ENCODE data around the gene CRIP2. TPM values are rescaled to one million over a fixed set of nuclear protein-coding genes. Genes with fewer than 3 reads are reported as not detected.

CRIP2 gene
- total RNA-seq, 4 donors from 2014 or later: 31.4 to 47.1 (median 38.8) TPM

DNA sequence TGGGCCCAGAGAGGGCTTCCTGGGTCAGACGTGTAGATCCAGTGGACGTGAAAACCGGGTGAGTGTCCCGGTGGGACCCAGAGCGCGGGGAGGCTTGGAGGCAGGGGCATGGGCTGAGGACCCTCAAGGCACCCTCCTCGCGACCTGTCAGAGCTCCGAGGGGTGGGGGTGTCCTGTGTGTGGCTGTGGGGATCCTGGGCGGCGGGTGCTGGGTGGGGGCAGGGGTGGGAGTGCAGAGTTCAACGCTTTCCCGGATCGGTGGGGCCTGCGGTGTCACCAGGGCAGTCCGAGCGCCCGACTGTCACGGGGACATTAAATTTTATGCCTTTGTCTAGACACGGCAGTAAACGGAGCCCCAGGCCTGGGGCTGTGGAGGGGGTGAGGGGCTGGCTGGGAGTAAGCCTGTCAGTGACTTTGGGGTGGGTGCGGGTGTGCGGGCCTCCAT, 52.8 kb downstream of the CRIP2 start:
- in situ Hi-C loops (cut with MboI; ENCODE audit: low sequenced_read_pairs in 4 of 4) (no loop called here), intact Hi-C loops (cut with DNase I; ENCODE audit: low total_unique reads) (no loop called here)
- no peak for TF ChIP-seq POLR2A (IDR thresholded peaks at IDR 0.05)
- TF ChIP-seq, protein P1, sequence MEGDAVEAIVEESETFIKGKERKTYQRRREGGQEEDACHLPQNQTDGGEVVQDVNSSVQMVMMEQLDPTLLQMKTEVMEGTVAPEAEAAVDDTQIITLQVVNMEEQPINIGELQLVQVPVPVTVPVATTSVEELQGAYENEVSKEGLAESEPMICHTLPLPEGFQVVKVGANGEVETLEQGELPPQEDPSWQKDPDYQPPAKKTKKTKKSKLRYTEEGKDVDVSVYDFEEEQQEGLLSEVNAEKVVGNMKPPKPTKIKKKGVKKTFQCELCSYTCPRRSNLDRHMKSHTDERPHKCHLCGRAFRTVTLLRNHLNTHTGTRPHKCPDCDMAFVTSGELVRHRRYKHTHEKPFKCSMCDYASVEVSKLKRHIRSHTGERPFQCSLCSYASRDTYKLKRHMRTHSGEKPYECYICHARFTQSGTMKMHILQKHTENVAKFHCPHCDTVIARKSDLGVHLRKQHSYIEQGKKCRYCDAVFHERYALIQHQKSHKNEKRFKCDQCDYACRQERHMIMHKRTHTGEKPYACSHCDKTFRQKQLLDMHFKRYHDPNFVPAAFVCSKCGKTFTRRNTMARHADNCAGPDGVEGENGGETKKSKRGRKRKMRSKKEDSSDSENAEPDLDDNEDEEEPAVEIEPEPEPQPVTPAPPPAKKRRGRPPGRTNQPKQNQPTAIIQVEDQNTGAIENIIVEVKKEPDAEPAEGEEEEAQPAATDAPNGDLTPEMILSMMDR (IDR thresholded peaks at IDR 0.05 in 4 of 5, conservative IDR thresholded peaks at IDR 0.05 in 1 of 5): no peak
- DNase-seq (no peak), ATAC-seq (no peak)
- no peaks in the 10 kb centered on the region for H3K36me3 ChIP-seq
- peak overlapping the region; percentile 61 to 86 (median 68) for H3K4me3 ChIP-seq
- peaks cover 11 to 24% of the 10 kb centered on the region in 2 donors for H3K4me1 ChIP-seq
- no peak overlapping the region for H3K27ac ChIP-seq
- no peaks in the 10 kb centered on the region for H3K9me3 ChIP-seq
- peaks cover 24 to 37% (median 32%) of the 10 kb centered on the region in 3 donors for H3K27me3 ChIP-seq

DNA sequence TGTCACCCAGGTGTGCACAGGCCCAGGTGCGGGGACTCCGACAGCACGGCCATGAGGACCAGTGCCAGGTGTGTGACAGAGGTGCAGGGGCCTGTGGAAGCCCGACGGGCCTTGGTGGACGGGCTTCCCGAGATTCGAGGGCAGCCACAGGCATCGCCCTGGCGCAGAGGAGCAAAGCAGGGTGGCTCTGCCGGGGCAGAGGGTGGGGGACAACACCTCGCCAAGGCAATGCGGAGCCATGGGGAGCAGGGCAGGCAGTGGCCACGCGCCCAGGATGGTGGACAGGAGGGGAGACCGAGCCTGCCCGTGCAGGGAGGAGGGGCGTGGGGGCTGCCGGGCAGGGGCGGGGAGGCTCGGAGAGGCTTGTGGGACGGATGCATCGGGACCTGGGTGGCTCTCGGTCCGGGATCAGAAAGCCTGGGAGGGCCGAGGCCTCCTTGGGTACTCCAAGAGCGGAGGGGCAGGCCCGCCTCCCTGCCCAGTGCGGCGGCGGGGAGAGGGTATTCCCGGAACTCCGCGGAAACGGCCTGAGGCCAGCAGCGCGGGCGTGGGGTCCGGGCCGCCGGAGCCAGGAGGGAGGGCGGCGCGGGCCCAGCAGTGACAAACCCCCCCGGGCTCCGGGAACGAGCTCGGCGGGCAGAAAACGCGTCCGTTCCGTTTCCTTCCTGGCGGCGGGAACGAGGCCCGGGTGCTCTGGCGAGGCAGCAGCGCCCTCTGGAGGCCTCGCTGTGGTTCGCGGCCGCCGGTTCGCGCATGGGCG, 53.4 kb downstream of the CRIP2 start:
- peak overlapping the region; percentile 61 to 86 (median 68) for H3K4me3 ChIP-seq
- DNase-seq (peak; percentile 26 to 49), ATAC-seq (peak; percentile 74 to 88)
- intact Hi-C loops (cut with DNase I; ENCODE audit: low total_unique reads) (loop anchor here (1.0 kb wide), 3 partner anchors 48 to 157 kb away; no protein-coding TSS in a partner anchor), in situ Hi-C loops (cut with MboI; ENCODE audit: low sequenced_read_pairs in 4 of 4) (no loop called here)
- no peak for TF ChIP-seq POLR2A (IDR thresholded peaks at IDR 0.05)
- TF ChIP-seq, protein P1 (IDR thresholded peaks at IDR 0.05 in 4 of 5, conservative IDR thresholded peaks at IDR 0.05 in 1 of 5): peak; percentile 62 to 92 (median 80)
- H3K36me3 ChIP-seq: no peaks in the 10 kb centered on the region
- H3K9me3 ChIP-seq: no peaks in the 10 kb centered on the region
- peak overlapping the region in 1 of 4 donors; percentile 12 for H3K27ac ChIP-seq
- H3K27me3 ChIP-seq: peaks cover 24 to 37% (median 32%) of the 10 kb centered on the region in 3 donors
- H3K4me1 ChIP-seq: peaks cover 11 to 24% of the 10 kb centered on the region in 2 donors

DNA sequence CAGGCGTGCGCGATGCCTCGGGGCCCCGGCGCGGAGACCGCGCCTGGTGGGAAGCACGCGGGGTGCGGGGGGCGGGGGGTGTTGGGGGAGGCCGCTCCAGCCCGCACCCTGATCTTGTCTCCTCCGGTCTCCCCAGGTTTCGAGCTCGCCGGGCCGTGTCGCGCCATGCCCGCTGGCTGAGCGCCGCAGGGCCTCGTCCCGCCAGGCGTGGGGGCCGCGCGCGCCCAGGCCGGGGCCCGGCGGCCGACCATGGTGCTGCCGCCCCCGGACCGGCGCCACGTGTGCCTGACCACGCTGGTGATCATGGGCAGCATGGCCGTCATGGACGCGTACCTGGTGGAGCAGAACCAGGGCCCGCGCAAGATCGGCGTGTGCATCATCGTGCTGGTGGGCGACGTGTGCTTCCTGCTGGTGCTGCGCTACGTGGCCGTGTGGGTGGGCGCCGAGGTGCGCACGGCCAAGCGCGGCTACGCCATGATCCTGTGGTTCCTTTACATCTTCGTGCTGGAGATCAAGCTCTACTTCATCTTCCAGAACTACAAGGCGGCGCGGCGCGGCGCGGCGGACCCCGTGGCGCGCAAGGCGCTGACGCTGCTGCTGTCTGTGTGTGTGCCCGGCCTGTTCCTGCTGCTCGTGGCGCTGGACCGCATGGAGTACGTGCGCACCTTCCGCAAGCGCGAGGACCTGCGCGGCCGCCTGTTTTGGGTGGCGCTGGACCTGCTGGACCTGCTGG, 54.1 kb downstream of the CRIP2 start:
- no peak for ATAC-seq
- TF ChIP-seq, protein P1 (IDR thresholded peaks at IDR 0.05 in 4 of 5, conservative IDR thresholded peaks at IDR 0.05 in 1 of 5): no peak
- TF ChIP-seq POLR2A (IDR thresholded peaks at IDR 0.05): no peak
- intact Hi-C loops (cut with DNase I; ENCODE audit: low total_unique reads): loop anchor here (1.0 kb wide), 3 partner anchors 48 to 157 kb away; no protein-coding TSS in a partner anchor
- no peaks in the 10 kb centered on the region for H3K9me3 ChIP-seq
- no peak overlapping the region for H3K27ac ChIP-seq
- no peaks in the 10 kb centered on the region for H3K36me3 ChIP-seq
- peaks cover 24 to 34% (median 32%) of the 10 kb centered on the region in 3 donors for H3K27me3 ChIP-seq
- H3K4me1 ChIP-seq: peaks cover 11 to 24% of the 10 kb centered on the region in 2 donors
- peak overlapping the region; percentile 61 to 86 (median 68) for H3K4me3 ChIP-seq
- DNase-seq: no peak
- in situ Hi-C loops (cut with MboI; ENCODE audit: low sequenced_read_pairs in 4 of 4): no loop called here

DNA sequence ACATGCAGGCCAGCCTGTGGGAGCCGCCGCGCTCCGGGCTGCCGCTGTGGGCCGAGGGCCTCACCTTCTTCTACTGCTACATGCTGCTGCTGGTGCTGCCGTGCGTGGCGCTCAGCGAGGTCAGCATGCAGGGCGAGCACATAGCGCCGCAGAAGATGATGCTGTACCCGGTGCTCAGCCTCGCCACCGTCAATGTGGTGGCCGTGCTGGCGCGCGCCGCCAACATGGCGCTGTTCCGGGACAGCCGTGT, 54.6 kb downstream of the CRIP2 start:
- ATAC-seq (no peak), DNase-seq (no peak)
- Histone ChIP-seq H3K4me3 (peak overlapping the region in 3 of 4 donors; percentile 61 to 73 (median 63)), H3K27ac (no peak overlapping the region), H3K4me1 (peaks cover 11 to 24% of the 10 kb centered on the region in 2 donors), H3K36me3 (no peaks in the 10 kb centered on the region), H3K9me3 (no peaks in the 10 kb centered on the region), H3K27me3 (peaks cover 24 to 33% (median 30%) of the 10 kb centered on the region in 3 donors)
- no peak for TF ChIP-seq POLR2A (IDR thresholded peaks at IDR 0.05)
- TF ChIP-seq, protein P1 (IDR thresholded peaks at IDR 0.05 in 4 of 5, conservative IDR thresholded peaks at IDR 0.05 in 1 of 5): no peak
- intact Hi-C loops (cut with DNase I; ENCODE audit: low total_unique reads): no loop called here
- in situ Hi-C loops (cut with MboI; ENCODE audit: low sequenced_read_pairs in 4 of 4): no loop called here

Other genes with a start within 250 kb of the CRIP2 start
- gene BTBD6, start 226.3 kb upstream of the CRIP2 start, total RNA-seq: 10 to 100 TPM; 48.4 to 85.9 (median 53.6) TPM
- gene BRF1, start 173.8 kb upstream of the CRIP2 start, total RNA-seq: 10 to 100 TPM; 19.5 to 27.4 (median 21.4) TPM
- 100 to 1,000 TPM in 1 of 4 donors, 10 to 100 TPM in 3; 81.0 to 115 (median 93.1) TPM for gene PACS2, start 160.1 kb upstream of the CRIP2 start, total RNA-seq
- gene TEX22, start 76.3 kb upstream of the CRIP2 start, total RNA-seq: not detected
- gene MTA1, start 55.0 kb upstream of the CRIP2 start, total RNA-seq: 10 to 100 TPM; 18.2 to 30.8 (median 28.2) TPM
- gene CRIP1, start 12.1 kb downstream of the CRIP2 start, total RNA-seq: 1 to 10 TPM; 2.6 to 7.6 (median 5.3) TPM
- 1 to 10 TPM in 2 of 4 donors, under 1 TPM in 2; 0.97 to 4.2 (median 2.2) TPM for gene TEDC1, start 16.4 kb downstream of the CRIP2 start, total RNA-seq
- 1 to 10 TPM in 2 of 4 donors, not detected in 2; 1.1 to 1.2 TPM for gene TMEM121, start 51.8 kb downstream of the CRIP2 start, total RNA-seq

Data from gastrocnemius medialis (tissue), 4 donors.